ENCODE data around the gene NFIX. TPM values are rescaled to one million over a fixed set of nuclear protein-coding genes. Genes with fewer than 3 reads are reported as not detected.

The NFIX gene
- total and polyA plus RNA-seq, 4 donors, result 26.0 to 190 (median 89.6) TPM

DNA sequence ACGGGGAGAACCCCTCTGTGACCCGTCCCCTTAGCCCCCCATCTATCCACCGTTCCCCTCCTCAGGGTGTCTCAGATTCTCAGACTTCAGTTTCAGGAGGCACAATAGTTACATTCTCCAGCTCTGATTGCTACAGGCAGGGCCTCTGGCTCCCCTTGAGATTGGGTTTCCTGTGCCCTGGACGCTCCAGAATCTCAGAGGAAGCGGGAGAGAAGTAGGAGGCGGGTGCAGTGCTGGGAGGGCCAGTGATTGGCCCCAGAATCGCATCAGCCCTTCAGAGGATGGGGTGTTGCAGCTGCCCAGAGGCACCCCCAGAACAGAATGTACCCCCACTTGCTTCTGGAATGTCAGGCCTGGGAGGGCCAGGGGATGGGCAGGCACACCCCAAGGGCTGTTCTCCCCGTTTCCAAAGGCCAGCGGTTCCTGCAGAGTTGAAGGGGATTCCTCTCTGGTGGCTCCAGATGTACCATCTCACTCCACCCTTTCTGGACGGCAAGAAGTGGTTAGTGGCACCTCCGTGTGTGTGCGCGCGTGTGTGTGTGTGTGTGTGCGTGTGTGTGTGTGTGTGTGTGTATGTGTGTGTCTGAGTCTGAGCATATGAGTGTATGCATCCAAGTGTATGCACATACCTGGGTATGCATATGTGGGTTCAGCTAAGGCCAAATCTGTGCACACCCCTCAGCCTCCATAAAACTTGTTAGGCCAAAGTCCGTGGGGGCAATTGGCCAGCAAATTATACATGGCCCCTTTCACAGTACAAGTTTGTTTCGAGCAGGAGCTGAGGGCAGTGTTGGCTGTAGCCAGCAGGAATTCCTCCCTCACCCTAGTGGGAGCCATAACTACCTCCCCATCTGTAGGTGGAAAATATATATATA, 71.9 kb downstream of the NFIX start:
- Histone ChIP-seq H3K9ac (ENCODE audit: insufficient read depth in 1 of 2, low read length in 2 of 2) (no peak overlapping the region), H3K4me3 (no peak overlapping the region), H3K9me3 (ENCODE audit: control insufficient read depth in 4 of 4, insufficient read depth in 3 of 4, low read length in 3 of 4) (no peaks in the 10 kb centered on the region), H3K27ac (ENCODE audit: low read depth in 1 of 2, low read length in 1 of 2) (peak overlapping the region; percentile 30 to 33), H3K4me1 (ENCODE audit: control insufficient read depth in 5 of 5, insufficient read depth in 5 of 5, low read length in 5 of 5) (peaks cover 0 to 41% (median 31%) of the 10 kb centered on the region in 5 donors), H3K27me3 (ENCODE audit: control insufficient read depth in 3 of 3, insufficient read depth in 3 of 3, low read length in 2 of 3) (no peaks in the 10 kb centered on the region), H3K36me3 (ENCODE audit: control insufficient read depth in 4 of 4, insufficient read depth in 4 of 4, low read length in 4 of 4) (peaks cover 0 to 5% (median 1%) of the 10 kb centered on the region in 4 donors)
- whole genome bisulfite sequencing, 2 donors, result 68 to 79% methylated on average over 17 of the region's 17 CpGs
- ATAC-seq (ENCODE audit: insufficient read depth, low FRiP score) (no peak), DNase-seq (no peak)
- TF ChIP-seq CTCF (IDR thresholded peaks at IDR 0.05; ENCODE audit: control extremely low read depth, extremely low read depth), result no peak

DNA sequence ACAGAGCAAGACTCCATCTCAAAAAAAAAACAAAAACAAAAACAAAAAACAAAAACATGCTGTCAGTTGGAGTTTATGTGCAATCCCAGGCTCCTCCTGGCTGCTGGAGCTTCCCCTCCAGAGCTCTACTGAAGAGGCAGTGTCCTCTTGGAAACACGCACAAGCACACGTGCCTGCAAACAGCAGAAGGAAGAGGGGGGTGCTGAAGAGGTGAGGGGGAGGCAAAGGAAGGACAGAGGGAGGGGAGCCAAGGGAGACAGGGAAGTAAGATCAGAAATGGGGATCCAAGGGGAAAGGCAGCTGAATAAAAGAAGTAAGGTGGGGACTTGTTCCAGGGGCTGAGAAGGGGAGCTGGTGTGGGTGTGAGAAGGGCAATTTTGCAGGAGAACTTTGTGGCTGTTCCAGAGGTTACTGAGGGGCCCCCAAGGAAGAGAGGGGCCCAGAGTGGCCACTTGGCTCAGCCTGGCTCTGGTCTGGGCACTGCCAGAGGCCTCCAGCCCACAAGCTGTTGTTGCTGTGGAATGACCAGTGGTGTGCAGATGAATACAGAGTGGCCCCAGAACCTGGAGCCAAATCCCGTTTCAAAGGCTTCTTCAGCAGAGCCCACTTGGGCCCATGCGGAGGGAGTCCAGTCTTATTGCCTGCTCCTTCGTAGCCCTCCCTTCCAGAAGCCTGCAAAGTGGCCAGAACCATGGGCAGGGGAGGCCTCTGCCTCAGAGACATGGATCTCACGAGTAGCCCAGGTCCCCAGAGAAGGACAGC, 73.0 kb downstream of the NFIX start:
- peaks cover 0 to 40% (median 34%) of the 10 kb centered on the region in 5 donors for H3K4me1 ChIP-seq (ENCODE audit: control insufficient read depth in 5 of 5, insufficient read depth in 5 of 5, low read length in 5 of 5)
- H3K9me3 ChIP-seq (ENCODE audit: control insufficient read depth in 4 of 4, insufficient read depth in 3 of 4, low read length in 3 of 4), result no peaks in the 10 kb centered on the region
- H3K36me3 ChIP-seq (ENCODE audit: control insufficient read depth in 4 of 4, insufficient read depth in 4 of 4, low read length in 4 of 4), result peaks cover 0 to 9% (median 5%) of the 10 kb centered on the region in 4 donors
- ATAC-seq (ENCODE audit: insufficient read depth, low FRiP score), result no peak
- H3K4me3 ChIP-seq, result no peak overlapping the region
- TF ChIP-seq CTCF (IDR thresholded peaks at IDR 0.05; ENCODE audit: control extremely low read depth, extremely low read depth), result no peak
- H3K9ac ChIP-seq (ENCODE audit: insufficient read depth in 1 of 2, low read length in 2 of 2), result no peak overlapping the region
- DNase-seq, result no peak
- peak overlapping the region in 1 of 2 donors; percentile 14 for H3K27ac ChIP-seq (ENCODE audit: low read depth in 1 of 2, low read length in 1 of 2)
- H3K27me3 ChIP-seq (ENCODE audit: control insufficient read depth in 3 of 3, insufficient read depth in 3 of 3, low read length in 2 of 3), result no peaks in the 10 kb centered on the region
- 59 to 60% methylated on average over 6 of the region's 6 CpGs for WGBS, 2 donors

GRCh38 chr19:13069415-13070359, 74.4 kb downstream of the NFIX start:
- H3K36me3 ChIP-seq (ENCODE audit: control insufficient read depth in 4 of 4, insufficient read depth in 4 of 4, low read length in 4 of 4), result peaks cover 0 to 18% (median 15%) of the 10 kb centered on the region in 4 donors
- no peak overlapping the region for H3K4me3 ChIP-seq
- H3K27ac ChIP-seq (ENCODE audit: low read depth in 1 of 2, low read length in 1 of 2), result no peak overlapping the region
- ATAC-seq (ENCODE audit: insufficient read depth, low FRiP score) (peak; percentile 25), DNase-seq (no peak)
- H3K27me3 ChIP-seq (ENCODE audit: control insufficient read depth in 3 of 3, insufficient read depth in 3 of 3, low read length in 2 of 3), result no peaks in the 10 kb centered on the region
- 59 to 64% methylated on average over 19 to 20 of the region's 20 CpGs for WGBS, 2 donors
- peaks cover 0 to 40% (median 32%) of the 10 kb centered on the region in 5 donors for H3K4me1 ChIP-seq (ENCODE audit: control insufficient read depth in 5 of 5, insufficient read depth in 5 of 5, low read length in 5 of 5)
- no peak overlapping the region for H3K9ac ChIP-seq (ENCODE audit: insufficient read depth in 1 of 2, low read length in 2 of 2)
- no peak for TF ChIP-seq CTCF (IDR thresholded peaks at IDR 0.05; ENCODE audit: control extremely low read depth, extremely low read depth)
- no peaks in the 10 kb centered on the region for H3K9me3 ChIP-seq (ENCODE audit: control insufficient read depth in 4 of 4, insufficient read depth in 3 of 4, low read length in 3 of 4)
